HL-60 (cell line): ENCODE results near the gene PPIL1.

Source experiments
- POLR2AphosphoS5 ChIP-seq: IDR thresholded peaks from 2 replicates; pipeline ENCODE4 v1.6.1; 2012; ENCODE audit warnings: low read depth
- REST ChIP-seq: IDR thresholded peaks from 2 replicates; pipeline ENCODE4 v1.6.1; 2012; ENCODE audit warnings: low read depth; ENCODE audit not compliant: insufficient replicate concordance
- TF ChIP-seq, protein P1 (sequence below): IDR thresholded peaks from one replicate; pipeline ENCODE4 v1.5.1; 2011; ENCODE audit warnings: low read length, control low read depth, inconsistent platforms; ENCODE audit not compliant: insufficient read depth

DNA sequence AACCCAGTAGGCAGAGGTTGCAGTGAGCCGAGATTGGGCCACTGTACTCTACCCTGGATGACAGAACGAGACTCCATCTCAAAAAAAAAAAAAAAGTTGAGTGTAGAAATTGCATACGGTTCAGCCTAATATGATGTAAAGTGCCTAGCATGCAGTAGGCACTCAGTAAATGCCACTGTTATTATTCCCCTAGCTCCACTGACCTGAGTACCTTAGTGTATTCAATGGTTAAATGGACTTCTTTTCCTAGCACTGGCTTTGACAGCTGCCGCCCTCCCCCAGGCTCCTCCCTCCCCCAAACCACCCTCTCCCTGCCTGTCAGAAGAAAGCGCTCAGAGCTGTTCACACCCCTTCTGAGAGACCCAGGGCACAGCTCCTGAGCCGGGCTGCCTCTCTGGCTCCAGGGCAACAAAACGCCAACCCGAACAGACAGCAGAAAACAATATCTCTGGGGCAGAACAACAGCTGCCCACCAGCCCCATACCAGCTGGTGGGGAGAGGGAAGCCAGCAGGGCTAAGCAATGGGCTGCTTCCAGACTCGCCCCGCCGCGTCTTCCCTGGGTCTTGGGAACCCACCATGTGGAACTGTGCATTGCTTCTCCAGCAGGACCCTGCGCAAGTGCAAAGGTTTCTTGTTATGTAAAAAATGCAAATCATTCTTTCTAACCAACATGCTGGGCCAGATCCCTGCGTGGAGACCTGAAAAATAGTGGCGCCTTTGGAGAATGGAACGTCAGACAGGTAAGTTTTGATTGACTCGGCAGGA lies 39.8 kb downstream of the PPIL1 start:
- TF ChIP-seq, protein P1, sequence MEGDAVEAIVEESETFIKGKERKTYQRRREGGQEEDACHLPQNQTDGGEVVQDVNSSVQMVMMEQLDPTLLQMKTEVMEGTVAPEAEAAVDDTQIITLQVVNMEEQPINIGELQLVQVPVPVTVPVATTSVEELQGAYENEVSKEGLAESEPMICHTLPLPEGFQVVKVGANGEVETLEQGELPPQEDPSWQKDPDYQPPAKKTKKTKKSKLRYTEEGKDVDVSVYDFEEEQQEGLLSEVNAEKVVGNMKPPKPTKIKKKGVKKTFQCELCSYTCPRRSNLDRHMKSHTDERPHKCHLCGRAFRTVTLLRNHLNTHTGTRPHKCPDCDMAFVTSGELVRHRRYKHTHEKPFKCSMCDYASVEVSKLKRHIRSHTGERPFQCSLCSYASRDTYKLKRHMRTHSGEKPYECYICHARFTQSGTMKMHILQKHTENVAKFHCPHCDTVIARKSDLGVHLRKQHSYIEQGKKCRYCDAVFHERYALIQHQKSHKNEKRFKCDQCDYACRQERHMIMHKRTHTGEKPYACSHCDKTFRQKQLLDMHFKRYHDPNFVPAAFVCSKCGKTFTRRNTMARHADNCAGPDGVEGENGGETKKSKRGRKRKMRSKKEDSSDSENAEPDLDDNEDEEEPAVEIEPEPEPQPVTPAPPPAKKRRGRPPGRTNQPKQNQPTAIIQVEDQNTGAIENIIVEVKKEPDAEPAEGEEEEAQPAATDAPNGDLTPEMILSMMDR: no peak
- TF ChIP-seq POLR2AphosphoS5 (no peak), REST (no peak)
